ENCODE data around the gene COPS4. TPM values are rescaled to one million over a fixed set of nuclear protein-coding genes. Genes with fewer than 3 reads are reported as not detected.

The COPS4 gene
- total RNA-seq, 1 donor from 2014 or later = 250 TPM

DNA sequence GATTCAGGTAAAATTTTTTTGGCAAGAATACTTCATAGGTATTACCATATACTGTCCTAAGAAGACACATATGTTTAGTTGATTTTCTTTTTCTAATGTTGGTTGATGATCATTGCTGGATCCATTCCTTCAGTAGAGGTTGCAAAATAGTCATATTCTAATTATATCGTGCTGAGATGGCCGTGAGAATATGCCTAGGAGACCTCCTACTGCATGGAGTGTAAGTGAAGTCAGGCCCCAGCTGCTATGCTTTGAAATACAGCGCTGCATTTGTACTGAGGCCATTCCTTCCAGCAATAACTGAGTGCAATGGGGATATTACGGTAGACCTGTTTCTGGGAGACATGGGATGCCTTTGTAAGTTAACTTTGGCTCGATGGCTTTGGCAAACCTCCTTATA, 86.3 kb downstream of the COPS4 start:
- DNase-seq (ENCODE audit: low spot score) = no peak

- DNase-seq (ENCODE audit: low spot score) = peak; percentile 14
Observed at GRCh38 chr4:83124111-83124780, 89.3 kb downstream of the COPS4 start.

Other genes starting within 250 kb of the COPS4 start
- 27.2 TPM for gene SCD5, start 236.4 kb upstream of the COPS4 start, total RNA-seq (ENCODE audit: insufficient read depth, low replicate concordance)
- gene SEC31A, start 144.0 kb upstream of the COPS4 start, total RNA-seq (ENCODE audit: insufficient read depth, low replicate concordance) = 351 TPM
- gene THAP9, start 134.4 kb upstream of the COPS4 start, total RNA-seq (ENCODE audit: insufficient read depth, low replicate concordance) = 12.0 TPM
- gene LIN54, start 24.4 kb upstream of the COPS4 start, total RNA-seq (ENCODE audit: insufficient read depth, low replicate concordance) = 14.2 TPM
- gene PLAC8, start 79.5 kb downstream of the COPS4 start, total RNA-seq (ENCODE audit: insufficient read depth, low replicate concordance) = 0.72 TPM
- gene COQ2, start 249.6 kb downstream of the COPS4 start, total RNA-seq (ENCODE audit: insufficient read depth, low replicate concordance) = 11.1 TPM